Endothelial cell of umbilical vein (primary cell): ENCODE measurements around the gene DONSON.

ENCODE experiments used
- CTCF ChIP-seq, 2 donors: IDR thresholded peaks; 1 replicate in 1 of 2; 2 replicates in 1 of 2; pipeline ENCODE4 v1.5.1; 2011; ENCODE audit warnings: low read length in 2 of 2, mild to moderate bottlenecking in 2 of 2, moderate library complexity in 2 of 2, control low read depth in 1 of 2, inconsistent platforms in 1 of 2, low read depth in 1 of 2; ENCODE audit not compliant: insufficient read depth in 1 of 2; ENCODE audit errors: extremely low read depth in 1 of 2
- MAX ChIP-seq: IDR thresholded peaks from 2 replicates; pipeline ENCODE4 v1.6.1; 2011; ENCODE audit not compliant: insufficient read depth, insufficient read length
- MYC ChIP-seq: IDR thresholded peaks from one replicate; pipeline ENCODE4 v1.6.1; 2011; ENCODE audit warnings: mild to moderate bottlenecking, low read depth, low read length
- POLR2AphosphoS5 ChIP-seq: IDR thresholded peaks from 2 replicates; pipeline ENCODE4 v1.6.1; 2012; ENCODE audit warnings: low read depth, mild to moderate bottlenecking, control low read depth, low read length, moderate library complexity; ENCODE audit not compliant: insufficient read depth

- TF ChIP-seq POLR2AphosphoS5 (no peak), CTCF (IDR thresholded peaks at IDR 0.05; ENCODE audit: extremely low read depth in 1 of 2, insufficient read depth in 1 of 2, low read depth in 1 of 2, low read length in 2 of 2) (no peak), MAX (no peak), MYC (no peak)
Observed at GRCh38 chr21:33608559-33608958, 20.1 kb upstream of the DONSON start.
